Measurements from ENCODE around the gene UBE3A. TPM values are rescaled to one million over a fixed set of nuclear protein-coding genes. Genes with fewer than 3 reads are reported as not detected.

The UBE3A gene
- total and polyA plus RNA-seq, 10 of the 15 experiments (the other 5 are each of a cell fraction or from before 2014, with no cell fraction given) = 29.4 to 82.9 (median 58.7) TPM

DNA sequence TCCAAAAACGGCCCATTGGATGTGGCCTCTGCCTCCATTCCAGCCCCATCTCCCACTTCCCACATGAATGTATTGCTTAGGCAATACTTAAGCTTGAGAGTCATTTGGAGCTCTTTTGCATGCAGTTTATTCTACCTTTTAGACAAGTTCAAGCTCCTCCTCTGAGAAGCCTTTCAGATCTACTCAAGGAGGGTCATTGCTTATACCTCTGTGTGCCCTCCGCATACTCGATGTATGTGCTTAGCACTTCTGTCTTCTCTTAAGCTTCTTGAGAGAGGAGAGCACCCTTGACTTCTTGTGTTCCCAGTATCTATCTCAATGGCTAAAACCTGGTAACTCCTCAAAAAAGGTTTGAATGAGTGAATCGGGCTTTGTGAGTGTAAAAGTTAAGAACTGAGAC lies 6.6 kb upstream of the UBE3A start:
- H4K20me1 ChIP-seq (ENCODE audit: control insufficient read depth, insufficient read depth) = no peaks in the 10 kb centered on the region
- H3K9ac ChIP-seq (ENCODE audit: control insufficient read depth, insufficient read depth, low read length) = no peak overlapping the region
- H3K4me1 ChIP-seq (ENCODE audit: control insufficient read depth, insufficient read depth, low read length) = no peaks in the 10 kb centered on the region
- WGBS (ENCODE audit: insufficient coverage, insufficient replicate concordance, low lambda C conversion rate, missing lambda C conversion rate) = 50% methylated on average over 4 of the region's 4 CpGs
- ChIA-PET CTCF (no interaction called here), SMC1A (ENCODE audit: uncharacterized antibody, unreplicated experiment) (no interaction called here), POLR2A (no interaction called here), RAD21 (ENCODE audit: unreplicated experiment) (interaction anchor here (1.2 kb wide), 1 partner anchor 9 kb away, joined by 3 read pairs; no protein-coding TSS in a partner anchor)
- DNase-seq (ENCODE audit: low read depth, low spot score) = no peak
- no peak overlapping the region for H3K4me3 ChIP-seq
- no peak for ATAC-seq
- intact Hi-C loops (cut with micrococcal nuclease; ENCODE audit: unreplicated experiment) = no loop called here
- no peak overlapping the region for H3K4me2 ChIP-seq (ENCODE audit: control insufficient read depth, insufficient read depth)
- no peak for FAIRE-seq
- H3K27ac ChIP-seq (ENCODE audit: control insufficient read depth, insufficient read depth) = no peak overlapping the region
- TF ChIP-seq IKZF2 (IDR thresholded peaks at IDR 0.05) (no peak), MTA3 (IDR thresholded peaks at IDR 0.05; ENCODE audit: borderline replicate concordance, low read length) (no peak), ZNF24 (IDR thresholded peaks at IDR 0.05) (no peak), ZNF217 (IDR thresholded peaks at IDR 0.05) (no peak), STAT1 (conservative IDR thresholded peaks at IDR 0.05) (no peak), YBX1 (IDR thresholded peaks at IDR 0.05) (no peak), RELB (IDR thresholded peaks at IDR 0.05; ENCODE audit: low read depth) (no peak), ZNF622 (IDR thresholded peaks at IDR 0.05) (no peak)
- TF ChIP-seq, protein P1, sequence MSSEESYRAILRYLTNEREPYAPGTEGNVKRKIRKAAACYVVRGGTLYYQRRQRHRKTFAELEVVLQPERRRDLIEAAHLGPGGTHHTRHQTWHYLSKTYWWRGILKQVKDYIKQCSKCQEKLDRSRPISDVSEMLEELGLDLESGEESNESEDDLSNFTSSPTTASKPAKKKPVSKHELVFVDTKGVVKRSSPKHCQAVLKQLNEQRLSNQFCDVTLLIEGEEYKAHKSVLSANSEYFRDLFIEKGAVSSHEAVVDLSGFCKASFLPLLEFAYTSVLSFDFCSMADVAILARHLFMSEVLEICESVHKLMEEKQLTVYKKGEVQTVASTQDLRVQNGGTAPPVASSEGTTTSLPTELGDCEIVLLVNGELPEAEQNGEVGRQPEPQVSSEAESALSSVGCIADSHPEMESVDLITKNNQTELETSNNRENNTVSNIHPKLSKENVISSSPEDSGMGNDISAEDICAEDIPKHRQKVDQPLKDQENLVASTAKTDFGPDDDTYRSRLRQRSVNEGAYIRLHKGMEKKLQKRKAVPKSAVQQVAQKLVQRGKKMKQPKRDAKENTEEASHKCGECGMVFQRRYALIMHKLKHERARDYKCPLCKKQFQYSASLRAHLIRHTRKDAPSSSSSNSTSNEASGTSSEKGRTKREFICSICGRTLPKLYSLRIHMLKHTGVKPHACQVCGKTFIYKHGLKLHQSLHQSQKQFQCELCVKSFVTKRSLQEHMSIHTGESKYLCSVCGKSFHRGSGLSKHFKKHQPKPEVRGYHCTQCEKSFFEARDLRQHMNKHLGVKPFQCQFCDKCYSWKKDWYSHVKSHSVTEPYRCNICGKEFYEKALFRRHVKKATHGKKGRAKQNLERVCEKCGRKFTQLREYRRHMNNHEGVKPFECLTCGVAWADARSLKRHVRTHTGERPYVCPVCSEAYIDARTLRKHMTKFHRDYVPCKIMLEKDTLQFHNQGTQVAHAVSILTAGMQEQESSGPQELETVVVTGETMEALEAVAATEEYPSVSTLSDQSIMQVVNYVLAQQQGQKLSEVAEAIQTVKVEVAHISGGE (CRISPR knock-in tag; IDR thresholded peaks at IDR 0.05) = no peak
- TF ChIP-seq, protein P2, sequence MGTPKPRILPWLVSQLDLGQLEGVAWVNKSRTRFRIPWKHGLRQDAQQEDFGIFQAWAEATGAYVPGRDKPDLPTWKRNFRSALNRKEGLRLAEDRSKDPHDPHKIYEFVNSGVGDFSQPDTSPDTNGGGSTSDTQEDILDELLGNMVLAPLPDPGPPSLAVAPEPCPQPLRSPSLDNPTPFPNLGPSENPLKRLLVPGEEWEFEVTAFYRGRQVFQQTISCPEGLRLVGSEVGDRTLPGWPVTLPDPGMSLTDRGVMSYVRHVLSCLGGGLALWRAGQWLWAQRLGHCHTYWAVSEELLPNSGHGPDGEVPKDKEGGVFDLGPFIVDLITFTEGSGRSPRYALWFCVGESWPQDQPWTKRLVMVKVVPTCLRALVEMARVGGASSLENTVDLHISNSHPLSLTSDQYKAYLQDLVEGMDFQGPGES (IDR thresholded peaks at IDR 0.05) = no peak
- TF ChIP-seq, protein P3, sequence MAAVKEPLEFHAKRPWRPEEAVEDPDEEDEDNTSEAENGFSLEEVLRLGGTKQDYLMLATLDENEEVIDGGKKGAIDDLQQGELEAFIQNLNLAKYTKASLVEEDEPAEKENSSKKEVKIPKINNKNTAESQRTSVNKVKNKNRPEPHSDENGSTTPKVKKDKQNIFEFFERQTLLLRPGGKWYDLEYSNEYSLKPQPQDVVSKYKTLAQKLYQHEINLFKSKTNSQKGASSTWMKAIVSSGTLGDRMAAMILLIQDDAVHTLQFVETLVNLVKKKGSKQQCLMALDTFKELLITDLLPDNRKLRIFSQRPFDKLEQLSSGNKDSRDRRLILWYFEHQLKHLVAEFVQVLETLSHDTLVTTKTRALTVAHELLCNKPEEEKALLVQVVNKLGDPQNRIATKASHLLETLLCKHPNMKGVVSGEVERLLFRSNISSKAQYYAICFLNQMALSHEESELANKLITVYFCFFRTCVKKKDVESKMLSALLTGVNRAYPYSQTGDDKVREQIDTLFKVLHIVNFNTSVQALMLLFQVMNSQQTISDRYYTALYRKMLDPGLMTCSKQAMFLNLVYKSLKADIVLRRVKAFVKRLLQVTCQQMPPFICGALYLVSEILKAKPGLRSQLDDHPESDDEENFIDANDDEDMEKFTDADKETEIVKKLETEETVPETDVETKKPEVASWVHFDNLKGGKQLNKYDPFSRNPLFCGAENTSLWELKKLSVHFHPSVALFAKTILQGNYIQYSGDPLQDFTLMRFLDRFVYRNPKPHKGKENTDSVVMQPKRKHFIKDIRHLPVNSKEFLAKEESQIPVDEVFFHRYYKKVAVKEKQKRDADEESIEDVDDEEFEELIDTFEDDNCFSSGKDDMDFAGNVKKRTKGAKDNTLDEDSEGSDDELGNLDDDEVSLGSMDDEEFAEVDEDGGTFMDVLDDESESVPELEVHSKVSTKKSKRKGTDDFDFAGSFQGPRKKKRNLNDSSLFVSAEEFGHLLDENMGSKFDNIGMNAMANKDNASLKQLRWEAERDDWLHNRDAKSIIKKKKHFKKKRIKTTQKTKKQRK (IDR thresholded peaks at IDR 0.05; ENCODE audit: low read depth, low read length) = no peak
- TF ChIP-seq, protein P4, sequence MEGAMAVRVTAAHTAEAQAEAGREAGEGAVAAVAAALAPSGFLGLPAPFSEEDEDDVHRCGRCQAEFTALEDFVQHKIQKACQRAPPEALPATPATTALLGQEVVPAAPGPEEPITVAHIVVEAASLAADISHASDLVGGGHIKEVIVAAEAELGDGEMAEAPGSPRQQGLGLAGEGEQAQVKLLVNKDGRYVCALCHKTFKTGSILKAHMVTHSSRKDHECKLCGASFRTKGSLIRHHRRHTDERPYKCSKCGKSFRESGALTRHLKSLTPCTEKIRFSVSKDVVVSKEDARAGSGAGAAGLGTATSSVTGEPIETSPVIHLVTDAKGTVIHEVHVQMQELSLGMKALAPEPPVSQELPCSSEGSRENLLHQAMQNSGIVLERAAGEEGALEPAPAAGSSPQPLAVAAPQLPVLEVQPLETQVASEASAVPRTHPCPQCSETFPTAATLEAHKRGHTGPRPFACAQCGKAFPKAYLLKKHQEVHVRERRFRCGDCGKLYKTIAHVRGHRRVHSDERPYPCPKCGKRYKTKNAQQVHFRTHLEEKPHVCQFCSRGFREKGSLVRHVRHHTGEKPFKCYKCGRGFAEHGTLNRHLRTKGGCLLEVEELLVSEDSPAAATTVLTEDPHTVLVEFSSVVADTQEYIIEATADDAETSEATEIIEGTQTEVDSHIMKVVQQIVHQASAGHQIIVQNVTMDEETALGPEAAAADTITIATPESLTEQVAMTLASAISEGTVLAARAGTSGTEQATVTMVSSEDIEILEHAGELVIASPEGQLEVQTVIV (IDR thresholded peaks at IDR 0.05; ENCODE audit: borderline replicate concordance, partially characterized antibody) = no peak
- H3K36me3 ChIP-seq (ENCODE audit: control insufficient read depth in 2 of 2, insufficient read depth in 2 of 2, low read length in 1 of 2) = no peaks in the 10 kb centered on the region
- no peaks in the 10 kb centered on the region for H3K27me3 ChIP-seq (replicated peaks in 1 of 2; ENCODE audit: control insufficient read depth in 2 of 2, insufficient read depth in 2 of 2, low read length in 1 of 2)
- H2AFZ ChIP-seq (ENCODE audit: control insufficient read depth, low read depth, low read length) = no peak overlapping the region
- H3K9me3 ChIP-seq (replicated peaks; ENCODE audit: control insufficient read depth, insufficient read depth, low read length) = no peaks in the 10 kb centered on the region; the same call in 1 of the 3 replicates
- no peaks in the 10 kb centered on the region for H3K79me2 ChIP-seq (ENCODE audit: control insufficient read depth, insufficient read depth, low read length)
- BruUV-seq (replicated peaks) = no TSS peak
- in situ Hi-C loops (cut with MboI) = no loop called here

All from GM12878 (cell line).